ENCODE results near the gene PNPLA7. TPM values are rescaled to one million over a fixed set of nuclear protein-coding genes. Genes with fewer than 3 reads are reported as not detected.

The PNPLA7 gene
- total and polyA plus RNA-seq, 2 of the 13 experiments (the other 11 are each of a cell fraction or from before 2014, with no cell fraction given): 0.42 to 1.5 TPM

DNA sequence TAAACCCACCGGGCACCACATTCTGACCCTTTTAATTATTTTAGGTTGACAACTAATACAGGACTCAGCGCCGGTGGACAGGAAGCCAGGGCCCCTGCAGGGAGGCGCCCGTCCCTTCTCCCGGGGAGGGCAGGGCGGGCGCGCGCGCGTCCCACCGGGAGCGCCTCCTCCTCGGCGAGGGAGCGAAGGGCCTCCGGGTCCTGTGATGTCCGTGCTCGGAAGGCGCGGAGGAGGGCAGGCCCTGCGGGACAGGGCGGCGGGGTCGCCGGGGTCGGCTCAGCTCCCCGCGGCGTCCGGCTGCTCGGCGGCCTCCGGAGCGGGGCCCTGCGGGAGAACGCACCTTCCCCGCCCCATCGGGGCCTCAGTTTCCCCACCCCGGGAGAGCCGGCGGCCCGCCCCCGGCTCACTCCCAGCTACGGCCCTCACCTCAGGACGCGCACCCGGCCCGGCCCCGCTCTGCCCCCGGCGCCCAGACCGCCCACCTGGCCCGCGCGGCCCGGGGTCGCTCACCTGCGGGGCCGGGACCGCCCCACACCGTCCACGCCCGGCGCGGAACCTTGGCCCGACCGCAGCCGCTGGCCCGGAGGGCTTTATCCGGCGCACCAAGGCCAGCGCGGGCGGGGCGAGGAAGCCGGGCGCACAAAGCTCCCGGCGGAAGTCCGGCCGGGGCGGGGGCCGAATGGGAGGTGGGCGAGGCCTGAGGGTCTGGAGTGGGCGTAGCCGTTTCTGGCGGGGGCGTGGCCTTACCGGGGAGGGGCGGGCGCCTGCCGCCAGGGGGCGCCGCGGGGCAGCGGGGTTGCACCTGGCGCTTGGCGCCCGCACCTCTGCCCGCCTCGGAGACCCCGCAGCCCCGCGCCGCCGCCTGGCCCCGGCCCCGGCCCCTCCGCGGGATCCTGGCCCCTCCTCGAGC is 127.3 kb downstream of the PNPLA7 start, which contains the start of the genes EXD3 and NOXA1 (continued):
- TF ChIP-seq, protein P1, sequence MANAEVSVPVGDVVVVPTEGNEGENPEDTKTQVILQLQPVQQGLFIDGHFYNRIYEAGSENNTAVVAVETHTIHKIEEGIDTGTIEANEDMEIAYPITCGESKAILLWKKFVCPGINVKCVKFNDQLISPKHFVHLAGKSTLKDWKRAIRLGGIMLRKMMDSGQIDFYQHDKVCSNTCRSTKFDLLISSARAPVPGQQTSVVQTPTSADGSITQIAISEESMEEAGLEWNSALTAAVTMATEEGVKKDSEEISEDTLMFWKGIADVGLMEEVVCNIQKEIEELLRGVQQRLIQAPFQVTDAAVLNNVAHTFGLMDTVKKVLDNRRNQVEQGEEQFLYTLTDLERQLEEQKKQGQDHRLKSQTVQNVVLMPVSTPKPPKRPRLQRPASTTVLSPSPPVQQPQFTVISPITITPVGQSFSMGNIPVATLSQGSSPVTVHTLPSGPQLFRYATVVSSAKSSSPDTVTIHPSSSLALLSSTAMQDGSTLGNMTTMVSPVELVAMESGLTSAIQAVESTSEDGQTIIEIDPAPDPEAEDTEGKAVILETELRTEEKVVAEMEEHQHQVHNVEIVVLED (CRISPR knock-in tag; IDR thresholded peaks at IDR 0.05; ENCODE audit: borderline replicate concordance): peak; percentile 62; the same call in 1 of the 2 replicates
- TF ChIP-seq KLF16 (CRISPR knock-in tag; IDR thresholded peaks at IDR 0.05) (peak in 1 of 2 experiments; percentile 91; a peak in 2 of 4 replicates), HOXA5 (CRISPR knock-in tag; IDR thresholded peaks at IDR 0.05) (peak; percentile 83), RERE (CRISPR knock-in tag; IDR thresholded peaks at IDR 0.05; ENCODE audit: low read depth) (0 out of 2 replicates have a peak, but pooled peaks have one; percentile 31), GABPB1 (CRISPR knock-in tag; IDR thresholded peaks at IDR 0.05) (peak; percentile 92), THAP9 (CRISPR knock-in tag; IDR thresholded peaks at IDR 0.05; ENCODE audit: borderline replicate concordance) (peak; percentile 44; the same call in 1 of the 2 replicates), CEBPB (IDR thresholded peaks at IDR 0.05; ENCODE audit: borderline replicate concordance, low read depth, low read length) (no peak), NKX3-1 (CRISPR knock-in tag; IDR thresholded peaks at IDR 0.05) (no peak), SP1 (IDR thresholded peaks at IDR 0.05) (no peak), SP1 (CRISPR knock-in tag; IDR thresholded peaks at IDR 0.05) (peak; percentile 81), ZNF670 (CRISPR knock-in tag; IDR thresholded peaks at IDR 0.05; ENCODE audit: borderline replicate concordance) (peak; percentile 82), REPIN1 (CRISPR knock-in tag; IDR thresholded peaks at IDR 0.05; ENCODE audit: borderline replicate concordance, low read depth) (peak; percentile 93), PAX8 (CRISPR knock-in tag; IDR thresholded peaks at IDR 0.05; ENCODE audit: borderline replicate concordance) (no peak)
- TF ChIP-seq, protein P2, sequence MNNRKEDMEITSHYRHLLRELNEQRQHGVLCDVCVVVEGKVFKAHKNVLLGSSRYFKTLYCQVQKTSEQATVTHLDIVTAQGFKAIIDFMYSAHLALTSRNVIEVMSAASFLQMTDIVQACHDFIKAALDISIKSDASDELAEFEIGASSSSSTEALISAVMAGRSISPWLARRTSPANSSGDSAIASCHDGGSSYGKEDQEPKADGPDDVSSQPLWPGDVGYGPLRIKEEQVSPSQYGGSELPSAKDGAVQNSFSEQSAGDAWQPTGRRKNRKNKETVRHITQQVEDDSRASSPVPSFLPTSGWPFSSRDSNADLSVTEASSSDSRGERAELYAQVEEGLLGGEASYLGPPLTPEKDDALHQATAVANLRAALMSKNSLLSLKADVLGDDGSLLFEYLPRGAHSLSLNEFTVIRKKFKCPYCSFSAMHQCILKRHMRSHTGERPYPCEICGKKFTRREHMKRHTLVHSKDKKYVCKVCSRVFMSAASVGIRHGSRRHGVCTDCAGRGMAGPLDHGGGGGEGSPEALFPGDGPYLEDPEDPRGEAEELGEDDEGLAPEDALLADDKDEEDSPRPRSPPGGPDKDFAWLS (CRISPR knock-in tag; IDR thresholded peaks at IDR 0.05; ENCODE audit: borderline replicate concordance): no peak
- TF ChIP-seq, protein P3, sequence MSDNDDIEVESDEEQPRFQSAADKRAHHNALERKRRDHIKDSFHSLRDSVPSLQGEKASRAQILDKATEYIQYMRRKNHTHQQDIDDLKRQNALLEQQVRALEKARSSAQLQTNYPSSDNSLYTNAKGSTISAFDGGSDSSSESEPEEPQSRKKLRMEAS (IDR thresholded peaks at IDR 0.05): peak; percentile 75

All from HepG2 (cell line).